Measurements from ENCODE around the gene EBF3.

The EBF3 gene

GRCh38 chr10:129900825-129901224 lies 63.2 kb downstream of the EBF3 start:
- Histone ChIP-seq H3K4me1 (ENCODE audit: insufficient read depth, poor library complexity, severe bottlenecking) (no peaks in the 10 kb centered on the region), H3K36me3 (ENCODE audit: low read depth) (no peaks in the 10 kb centered on the region), H3K4me3 (ENCODE audit: severe bottlenecking) (no peak overlapping the region), H3K27ac (ENCODE audit: poor library complexity, severe bottlenecking) (no peak overlapping the region), H3K9me3 (ENCODE audit: severe bottlenecking) (no peaks in the 10 kb centered on the region), H3K27me3 (ENCODE audit: insufficient read depth, poor library complexity, severe bottlenecking) (peaks cover 3% of the 10 kb centered on the region)
- no peak for TF ChIP-seq CTCF (IDR thresholded peaks at IDR 0.05; ENCODE audit: poor library complexity, severe bottlenecking)
- ATAC-seq (ENCODE audit: low read depth), result no peak
- DNase-seq (ENCODE audit: low spot score), result no peak

GRCh38 chr10:129899276-129900130 lies 64.6 kb downstream of the EBF3 start:
- peaks cover 3% of the 10 kb centered on the region for H3K27me3 ChIP-seq (ENCODE audit: insufficient read depth, poor library complexity, severe bottlenecking)
- no peak for ATAC-seq (ENCODE audit: low read depth)
- H3K36me3 ChIP-seq (ENCODE audit: low read depth), result no peaks in the 10 kb centered on the region
- TF ChIP-seq CTCF (IDR thresholded peaks at IDR 0.05; ENCODE audit: poor library complexity, severe bottlenecking), result no peak
- no peak overlapping the region for H3K4me3 ChIP-seq (ENCODE audit: severe bottlenecking)
- no peaks in the 10 kb centered on the region for H3K4me1 ChIP-seq (ENCODE audit: insufficient read depth, poor library complexity, severe bottlenecking)
- no peaks in the 10 kb centered on the region for H3K9me3 ChIP-seq (ENCODE audit: severe bottlenecking)
- no peak overlapping the region for H3K27ac ChIP-seq (ENCODE audit: poor library complexity, severe bottlenecking)
- DNase-seq (ENCODE audit: low spot score), result no peak

- Histone ChIP-seq H3K9me3 (ENCODE audit: severe bottlenecking) (no peaks in the 10 kb centered on the region), H3K4me3 (ENCODE audit: severe bottlenecking) (no peak overlapping the region), H3K36me3 (ENCODE audit: low read depth) (no peaks in the 10 kb centered on the region), H3K27ac (ENCODE audit: poor library complexity, severe bottlenecking) (no peak overlapping the region), H3K4me1 (ENCODE audit: insufficient read depth, poor library complexity, severe bottlenecking) (no peaks in the 10 kb centered on the region), H3K27me3 (ENCODE audit: insufficient read depth, poor library complexity, severe bottlenecking) (peaks cover 3% of the 10 kb centered on the region)
- TF ChIP-seq CTCF (IDR thresholded peaks at IDR 0.05; ENCODE audit: poor library complexity, severe bottlenecking), result no peak
- ATAC-seq (ENCODE audit: low read depth), result no peak
- DNase-seq (ENCODE audit: low spot score), result no peak
Measured at GRCh38 chr10:129898706-129899268, 65.3 kb downstream of the EBF3 start.

- ATAC-seq (ENCODE audit: low read depth) (no peak), DNase-seq (ENCODE audit: low spot score) (no peak)
- Histone ChIP-seq H3K4me3 (ENCODE audit: severe bottlenecking) (no peak overlapping the region), H3K9me3 (ENCODE audit: severe bottlenecking) (no peaks in the 10 kb centered on the region), H3K27ac (ENCODE audit: poor library complexity, severe bottlenecking) (no peak overlapping the region), H3K4me1 (ENCODE audit: insufficient read depth, poor library complexity, severe bottlenecking) (no peaks in the 10 kb centered on the region), H3K27me3 (ENCODE audit: insufficient read depth, poor library complexity, severe bottlenecking) (peaks cover 3% of the 10 kb centered on the region), H3K36me3 (ENCODE audit: low read depth) (no peaks in the 10 kb centered on the region)
- no peak for TF ChIP-seq CTCF (IDR thresholded peaks at IDR 0.05; ENCODE audit: poor library complexity, severe bottlenecking)
Measured at GRCh38 chr10:129897871-129898626, 66.0 kb downstream of the EBF3 start.

All from RWPE2 (cell line).